Tibial artery (tissue), 4 donors: ENCODE measurements around the gene ABLIM2.

Experiments used
- DNase-seq, 2 donors: peaks; one replicate each; pipeline ENCODE4 v3.0.0-alpha.2; 2019
- H3K27ac ChIP-seq, 2 donors: fragments of 200-600 bp; sonication (generic) in 1 of 2; 1 replicate in 1 of 2; 2 replicates in 1 of 2; pipeline ENCODE4 v1.5.1; 2018 to 2019; ENCODE audit warnings: mild to moderate bottlenecking in 1 of 2
- H3K27me3 ChIP-seq, 2 donors: fragments of 200-600 bp; sonication (generic) in 1 of 2; one replicate each; pipeline versions ENCODE4 v1.5.1 to v1.6.0; 2016 to 2019
- H3K36me3 ChIP-seq, 3 donors: fragments of 200-600 bp; sonication (generic) in 2 of 3; one replicate each; pipeline ENCODE4 v1.5.1; 2016 to 2019; ENCODE audit warnings: mild to moderate bottlenecking in 2 of 3
- H3K4me1 ChIP-seq, 4 donors: fragments of 200-600 bp; sonication (generic) in 2 of 4; 1 replicate in 3 of 4; 2 replicates in 1 of 4; pipeline ENCODE4 v1.5.1; 2016 to 2019
- H3K4me3 ChIP-seq, 2 donors: fragments of 200-600 bp; sonication (generic) in 1 of 2; 1 replicate in 1 of 2; 2 replicates in 1 of 2; pipeline ENCODE4 v1.5.1; 2018 to 2019; ENCODE audit warnings: mild to moderate bottlenecking in 2 of 2
- H3K9me3 ChIP-seq, 3 donors: fragments of 200-600 bp; sonication (generic) in 1 of 3; one replicate each; pipeline ENCODE4 v1.5.1; 2016 to 2019
- intact Hi-C: fragments of 100-400 bp; cut with DNase I; formaldehyde crosslinking; loops from one replicate; pipeline ENCODE4 v1.15.0; 2023; ENCODE audit warnings: low total_unique reads
- TF ChIP-seq, protein P1 (sequence below), 2 experiments: fragments of 200-600 bp in 1 of 2; fragments of 450-650 bp in 1 of 2; IDR thresholded peaks; one replicate each; pipeline ENCODE4 v1.5.1; 2017 to 2019; ENCODE audit warnings: antibody characterized with exemption in 2 of 2, mild to moderate bottlenecking in 1 of 2, moderate library complexity in 1 of 2

Gene ABLIM2

DNA sequence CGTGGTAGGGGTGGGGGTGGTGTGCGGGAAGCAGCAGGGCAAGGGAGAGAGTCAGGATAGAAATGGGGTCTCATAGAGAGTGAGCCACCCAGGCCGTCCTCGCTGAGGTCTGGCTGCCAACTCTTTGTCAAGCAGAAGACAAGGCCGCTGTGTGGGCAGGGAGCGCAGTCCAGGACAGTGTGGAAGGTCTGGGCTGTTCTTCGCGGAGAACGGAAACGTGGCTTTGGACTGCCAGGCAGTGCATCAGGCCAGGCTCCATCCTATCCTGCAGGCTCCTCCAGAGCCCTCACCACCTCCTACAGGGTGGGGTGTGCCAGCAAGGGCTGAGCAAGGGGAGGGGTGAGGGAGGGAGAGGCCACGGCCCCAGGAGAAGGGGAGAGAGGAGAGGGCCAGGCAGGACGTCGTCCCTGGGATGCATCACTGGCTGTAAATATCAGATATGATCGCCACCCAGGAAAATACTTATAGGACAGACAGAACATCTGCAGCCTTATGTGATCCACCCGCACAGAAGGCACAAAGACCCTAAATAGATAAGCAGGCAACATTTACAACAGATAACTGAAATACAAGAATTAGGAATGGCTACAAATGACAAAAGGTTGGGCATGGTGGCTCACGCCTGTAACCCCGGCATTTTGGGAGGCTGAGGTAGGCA is 85.3 kb downstream of the ABLIM2 start:
- Histone ChIP-seq H3K4me3 (no peak overlapping the region), H3K27ac (no peak overlapping the region), H3K27me3 (no peaks in the 10 kb centered on the region), H3K9me3 (no peaks in the 10 kb centered on the region), H3K4me1 (no peaks in the 10 kb centered on the region), H3K36me3 (no peaks in the 10 kb centered on the region)
- DNase-seq, result peak in 1 of 2 donors; percentile 13
- TF ChIP-seq, protein P1, sequence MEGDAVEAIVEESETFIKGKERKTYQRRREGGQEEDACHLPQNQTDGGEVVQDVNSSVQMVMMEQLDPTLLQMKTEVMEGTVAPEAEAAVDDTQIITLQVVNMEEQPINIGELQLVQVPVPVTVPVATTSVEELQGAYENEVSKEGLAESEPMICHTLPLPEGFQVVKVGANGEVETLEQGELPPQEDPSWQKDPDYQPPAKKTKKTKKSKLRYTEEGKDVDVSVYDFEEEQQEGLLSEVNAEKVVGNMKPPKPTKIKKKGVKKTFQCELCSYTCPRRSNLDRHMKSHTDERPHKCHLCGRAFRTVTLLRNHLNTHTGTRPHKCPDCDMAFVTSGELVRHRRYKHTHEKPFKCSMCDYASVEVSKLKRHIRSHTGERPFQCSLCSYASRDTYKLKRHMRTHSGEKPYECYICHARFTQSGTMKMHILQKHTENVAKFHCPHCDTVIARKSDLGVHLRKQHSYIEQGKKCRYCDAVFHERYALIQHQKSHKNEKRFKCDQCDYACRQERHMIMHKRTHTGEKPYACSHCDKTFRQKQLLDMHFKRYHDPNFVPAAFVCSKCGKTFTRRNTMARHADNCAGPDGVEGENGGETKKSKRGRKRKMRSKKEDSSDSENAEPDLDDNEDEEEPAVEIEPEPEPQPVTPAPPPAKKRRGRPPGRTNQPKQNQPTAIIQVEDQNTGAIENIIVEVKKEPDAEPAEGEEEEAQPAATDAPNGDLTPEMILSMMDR (IDR thresholded peaks at IDR 0.05), result no peak
- intact Hi-C loops, result no loop called here

GRCh38 chr4:8072235-8072968 is 86.2 kb downstream of the ABLIM2 start:
- Histone ChIP-seq H3K9me3 (no peaks in the 10 kb centered on the region), H3K36me3 (peaks cover 0 to 5% (median 0%) of the 10 kb centered on the region in 3 donors), H3K27ac (no peak overlapping the region), H3K4me1 (no peaks in the 10 kb centered on the region), H3K27me3 (no peaks in the 10 kb centered on the region), H3K4me3 (no peak overlapping the region)
- TF ChIP-seq, protein P1 (IDR thresholded peaks at IDR 0.05), result no peak
- intact Hi-C loops, result no loop called here
- no peak for DNase-seq

- TF ChIP-seq, protein P1 (IDR thresholded peaks at IDR 0.05), result no peak
- intact Hi-C loops, result no loop called here
- Histone ChIP-seq H3K27me3 (no peaks in the 10 kb centered on the region), H3K4me3 (no peak overlapping the region), H3K36me3 (peaks cover 0 to 6% (median 0%) of the 10 kb centered on the region in 3 donors), H3K27ac (no peak overlapping the region), H3K9me3 (no peaks in the 10 kb centered on the region), H3K4me1 (no peaks in the 10 kb centered on the region)
- no peak for DNase-seq
Observed at GRCh38 chr4:8071766-8072165, 86.8 kb downstream of the ABLIM2 start.

DNA sequence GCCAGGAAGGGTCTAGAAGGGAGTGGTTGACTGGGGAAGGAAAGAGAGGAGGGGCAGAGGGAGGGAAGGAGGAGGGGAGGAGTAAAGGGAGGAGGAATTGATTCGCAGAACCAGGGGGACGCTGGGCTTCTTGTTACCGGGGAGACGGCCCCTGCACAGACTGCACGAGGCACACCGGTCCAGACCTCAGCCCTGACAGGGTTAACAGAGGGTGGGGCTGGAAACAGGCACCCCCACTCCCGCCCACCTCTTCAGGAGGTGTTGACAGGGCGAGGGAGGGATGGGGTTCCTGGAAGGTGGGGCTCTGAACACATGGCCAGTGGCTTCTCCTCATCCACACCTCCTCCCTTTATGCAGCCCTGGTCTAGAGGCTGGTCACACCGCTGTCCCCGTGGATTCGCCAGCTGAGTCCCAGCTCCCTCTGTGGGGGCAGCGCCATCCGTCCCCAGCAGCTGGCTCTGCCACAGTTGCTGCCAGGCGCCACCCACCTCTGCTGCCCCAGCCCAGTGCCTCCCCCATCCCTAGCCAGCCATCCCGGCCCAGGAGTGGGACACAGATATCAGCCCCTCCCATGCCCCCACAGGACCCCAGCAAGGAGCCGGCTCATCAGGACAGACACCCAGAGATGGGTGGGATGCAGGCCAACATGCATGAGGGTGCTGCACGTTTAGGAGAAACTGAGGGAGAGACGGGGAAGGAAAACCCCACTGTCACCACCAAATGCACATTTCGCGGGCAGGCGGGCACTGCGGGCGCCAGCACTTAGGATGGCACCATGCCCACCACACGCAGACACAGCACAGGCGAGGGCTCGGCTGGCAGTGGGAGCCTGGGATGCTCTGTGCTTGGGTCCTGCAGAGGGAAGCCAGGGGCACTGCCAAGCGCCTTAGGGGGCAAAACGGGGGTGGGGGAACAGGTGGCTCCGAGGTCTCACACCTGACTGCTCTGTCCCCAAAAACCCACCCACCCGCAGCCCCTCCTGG is 87.6 kb downstream of the ABLIM2 start:
- Histone ChIP-seq H3K27me3 (no peaks in the 10 kb centered on the region), H3K4me3 (no peak overlapping the region), H3K27ac (no peak overlapping the region), H3K9me3 (no peaks in the 10 kb centered on the region), H3K36me3 (peaks cover 0 to 6% (median 0%) of the 10 kb centered on the region in 3 donors), H3K4me1 (no peaks in the 10 kb centered on the region)
- TF ChIP-seq, protein P1 (IDR thresholded peaks at IDR 0.05), result no peak
- intact Hi-C loops, result no loop called here
- peak in 1 of 2 donors; percentile 18 for DNase-seq

DNA sequence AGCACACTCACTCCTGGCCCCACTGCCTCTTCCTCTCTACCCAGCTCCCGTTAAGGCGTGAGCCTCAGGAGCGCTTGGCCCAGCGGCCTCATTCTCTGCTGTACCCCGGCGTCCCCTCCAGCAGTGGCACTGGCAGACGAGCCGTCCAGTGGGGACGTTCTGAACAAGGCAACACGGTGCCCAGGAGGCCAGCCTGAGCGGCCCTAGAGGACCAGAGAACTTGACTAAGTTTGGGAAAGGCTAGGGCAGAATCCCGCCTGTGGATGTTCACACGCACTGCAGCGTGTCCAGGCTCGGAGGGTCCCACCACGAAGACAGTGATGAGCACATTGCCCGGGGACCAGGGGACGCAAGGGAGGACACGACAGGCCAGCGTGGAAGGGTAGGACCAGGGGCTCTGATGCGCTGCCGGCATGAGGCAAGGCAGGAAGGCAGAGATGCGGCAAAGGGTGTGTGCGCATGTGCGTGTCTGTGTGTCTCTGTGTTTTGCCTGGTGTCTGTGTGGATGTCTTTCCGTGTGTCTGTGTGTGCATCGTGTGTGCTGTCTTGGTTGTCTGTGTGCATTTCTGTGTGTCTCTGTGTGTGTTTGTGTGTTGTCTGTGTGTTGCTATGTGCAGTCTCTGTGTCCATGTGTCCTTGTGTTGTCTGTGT is 89.4 kb downstream of the ABLIM2 start:
- TF ChIP-seq, protein P1 (IDR thresholded peaks at IDR 0.05), result no peak
- H3K4me1 ChIP-seq, result no peaks in the 10 kb centered on the region
- no peak overlapping the region for H3K27ac ChIP-seq
- intact Hi-C loops, result no loop called here
- H3K4me3 ChIP-seq, result no peak overlapping the region
- peaks cover 6 to 8% (median 6%) of the 10 kb centered on the region in 3 donors for H3K36me3 ChIP-seq
- peaks cover 0 to 14% (median 5%) of the 10 kb centered on the region in 3 donors for H3K9me3 ChIP-seq
- H3K27me3 ChIP-seq, result no peaks in the 10 kb centered on the region
- no peak for DNase-seq
